Nucleus accumbens (tissue), 56 donors: ENCODE data around the gene APOBEC3C.
A peak's percentile ranks its signal among the peaks of the same experiment; 100 is the strongest.
"Not testable (repeated sequence)": the region's sequence is repeated elsewhere in the genome, so short reads cannot be mapped to it uniquely, and the experiment has no call there.

Source experiments
- DNase-seq, 56 donors: peaks; one replicate each; lab custom pipeline; 2025; lab: John Stamatoyannopoulos, UW

Gene APOBEC3C

DNA sequence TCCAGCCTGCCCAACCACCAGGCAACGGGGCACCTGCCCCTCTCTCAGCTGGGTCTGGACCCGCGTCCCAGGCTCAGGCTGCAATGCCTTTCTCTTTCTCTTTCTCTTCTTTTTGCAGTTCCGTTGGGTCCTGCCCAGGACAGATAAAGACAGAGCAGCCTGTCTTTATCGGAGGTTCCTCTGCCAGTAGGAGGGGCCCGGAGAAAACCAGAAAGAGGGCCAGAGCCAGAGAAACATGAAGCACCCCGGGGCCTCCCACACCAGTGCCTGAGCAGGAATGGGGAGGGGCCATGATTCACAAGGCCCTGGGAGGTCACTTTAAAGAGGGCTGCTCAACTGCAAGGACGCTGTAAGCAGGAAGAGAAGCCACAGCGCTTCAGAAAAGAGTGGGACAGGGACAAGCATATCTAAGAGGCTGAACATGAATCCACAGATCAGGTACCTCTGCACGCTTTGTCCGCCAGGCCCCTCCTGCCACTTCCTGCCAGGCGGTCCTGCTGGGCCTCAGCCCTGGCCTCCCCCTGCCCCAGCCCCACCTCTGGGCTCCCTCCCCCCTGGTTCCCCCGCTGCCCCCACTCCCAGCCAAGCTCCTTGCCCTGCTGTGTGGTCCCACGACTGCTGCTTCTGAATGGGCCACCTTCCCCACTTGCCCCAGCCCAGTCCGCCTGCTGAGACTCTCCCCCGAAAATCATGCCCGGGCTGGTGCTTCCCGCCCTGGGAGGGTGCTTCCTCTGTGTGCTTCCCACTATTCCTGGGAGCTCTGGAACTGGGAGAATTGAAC is at the start of gene APOBEC3C:
TSS of gene APOBEC3C (plus strand) at position 316 of the 781 bp plus-strand sequence. CDS start at position 422, 106 bp downstream.
- peak in 24 of 56 donors; percentile 3 to 53 (median 13) for DNase-seq

- no peak for DNase-seq
Measured at GRCh38 chr22:38964306-38964705, 49.8 kb upstream of the APOBEC3C start.

- DNase-seq, result no peak
Measured at GRCh38 chr22:38964989-38965388, 49.1 kb upstream of the APOBEC3C start.

DNA sequence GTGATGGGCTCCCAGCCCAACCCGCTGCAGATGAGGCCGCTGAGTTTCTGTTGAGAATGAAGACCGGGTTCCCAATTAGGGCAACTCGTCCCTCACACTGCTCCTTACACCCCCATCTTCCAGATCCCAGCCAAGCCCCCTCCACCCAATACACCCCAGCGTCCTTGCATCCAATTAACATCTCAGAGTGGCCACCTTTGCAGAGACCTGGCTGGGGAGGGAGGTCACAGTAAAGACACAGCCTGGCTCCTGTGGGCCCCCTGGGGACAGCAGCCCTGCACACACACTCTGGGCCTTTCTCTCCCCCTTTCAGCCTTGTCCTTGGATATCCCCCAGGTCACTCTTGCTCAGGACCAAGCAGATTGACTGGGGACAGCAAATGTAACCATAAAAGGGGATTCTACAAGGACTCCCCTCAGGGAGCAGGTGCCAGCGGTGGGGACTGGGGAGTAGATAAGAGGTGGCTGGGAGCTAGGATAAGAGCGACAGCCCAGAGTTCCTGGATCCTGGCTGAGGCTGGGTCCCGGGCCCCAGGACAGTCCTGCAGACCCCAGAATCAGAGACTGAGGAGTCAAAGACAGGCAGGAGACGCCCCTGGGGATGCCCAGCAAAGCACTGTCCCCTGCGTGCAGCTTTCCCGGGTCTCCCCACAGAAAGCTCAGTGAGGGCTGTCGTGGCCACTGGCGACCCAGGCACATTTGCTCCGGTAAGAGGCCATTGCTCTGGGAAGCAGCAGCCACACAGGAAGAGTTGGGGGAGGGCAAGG is 48.3 kb upstream of the APOBEC3C start:
- DNase-seq, result no peak

DNA sequence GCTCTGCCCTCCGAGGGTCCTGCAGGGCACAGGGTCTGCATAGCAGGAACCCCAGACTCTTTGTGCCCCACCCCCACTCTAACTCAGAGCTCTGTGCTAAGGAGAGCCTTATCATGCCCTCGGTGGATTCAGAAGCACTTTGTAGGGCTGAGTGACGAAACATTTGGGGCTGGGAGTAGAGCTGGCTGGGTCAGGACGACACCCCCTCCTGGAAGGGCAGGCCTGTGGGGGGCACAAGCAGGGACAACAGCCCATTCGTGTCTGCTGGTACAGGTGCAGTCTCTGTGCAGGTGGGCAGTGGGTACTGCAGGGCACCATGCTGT is 47.7 kb upstream of the APOBEC3C start:
- DNase-seq, result no peak

DNA sequence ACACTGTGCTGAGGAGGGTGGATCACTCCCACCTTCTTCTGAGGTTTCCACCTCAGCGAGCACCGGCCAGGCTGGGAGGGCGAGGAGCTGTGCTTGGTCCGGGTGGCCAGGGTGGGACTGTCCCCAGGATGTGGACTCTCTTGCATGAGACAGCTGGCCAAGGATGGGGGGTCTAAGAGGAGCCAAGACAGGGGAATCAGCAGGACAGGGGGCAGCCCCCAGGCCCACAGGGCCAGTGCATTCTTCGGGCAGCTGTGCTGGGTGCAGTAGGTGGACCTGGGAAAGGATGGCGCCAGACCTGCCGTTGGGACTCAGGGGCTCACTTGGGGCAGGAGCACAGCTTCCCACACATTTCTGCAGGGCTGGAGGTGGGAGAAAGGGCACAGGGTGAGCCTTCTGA is 47.1 kb upstream of the APOBEC3C start:
- DNase-seq, result no peak

DNA sequence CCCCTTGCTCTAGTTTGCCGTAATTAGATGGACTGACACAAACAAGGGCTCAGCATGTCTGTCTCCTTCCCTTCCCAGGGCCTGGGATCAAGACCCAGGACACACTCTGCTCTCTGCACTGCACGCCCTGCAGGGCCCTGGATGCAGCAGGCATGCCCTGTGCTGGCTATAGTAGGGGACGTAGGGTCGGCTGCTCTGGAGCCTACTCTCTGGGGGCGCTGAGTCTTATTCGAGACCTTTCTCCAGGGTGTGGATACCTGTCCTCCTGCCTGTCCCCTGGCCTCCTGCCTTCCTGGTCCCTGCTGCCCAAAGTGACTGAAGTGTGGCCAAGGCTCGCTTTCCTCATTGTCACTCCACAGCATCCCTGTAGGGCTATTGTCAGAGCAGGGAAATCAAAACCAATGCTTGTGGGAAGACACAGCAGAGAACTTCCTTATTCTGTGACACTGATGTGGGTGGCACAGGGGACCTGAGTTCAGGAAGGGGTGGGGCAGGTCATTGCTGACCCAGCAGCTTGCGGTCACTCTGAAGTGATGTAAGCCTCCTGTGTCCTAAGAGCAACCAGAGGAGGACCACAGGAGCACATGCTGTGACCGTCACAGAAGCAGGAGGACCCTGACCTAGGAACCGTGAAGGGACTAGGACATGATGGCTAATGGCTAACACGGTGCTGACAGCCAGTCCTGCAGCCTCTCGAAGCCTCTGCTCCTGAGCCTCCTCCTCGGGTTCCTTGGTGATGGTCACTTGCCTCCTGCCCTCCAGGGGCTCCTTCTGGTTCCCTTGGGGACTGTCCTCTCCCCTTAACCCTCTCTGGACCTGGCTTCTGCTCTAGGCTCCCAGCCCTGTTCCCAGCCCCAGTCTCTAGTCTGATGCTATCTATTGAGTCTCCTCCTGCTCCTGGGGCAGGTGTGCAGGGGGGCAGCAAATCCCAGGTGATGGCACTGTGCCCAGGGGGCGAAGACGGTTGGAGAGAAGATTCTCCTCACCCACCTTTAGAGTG is 46.3 kb upstream of the APOBEC3C start:
- peak in 1 of 56 donors; percentile 4 for DNase-seq

GRCh38 chr22:38968801-38969200 is 45.3 kb upstream of the APOBEC3C start:
- no peak for DNase-seq

- no peak for DNase-seq
Measured at GRCh38 chr22:38970551-38970950, 43.5 kb upstream of the APOBEC3C start.

DNA sequence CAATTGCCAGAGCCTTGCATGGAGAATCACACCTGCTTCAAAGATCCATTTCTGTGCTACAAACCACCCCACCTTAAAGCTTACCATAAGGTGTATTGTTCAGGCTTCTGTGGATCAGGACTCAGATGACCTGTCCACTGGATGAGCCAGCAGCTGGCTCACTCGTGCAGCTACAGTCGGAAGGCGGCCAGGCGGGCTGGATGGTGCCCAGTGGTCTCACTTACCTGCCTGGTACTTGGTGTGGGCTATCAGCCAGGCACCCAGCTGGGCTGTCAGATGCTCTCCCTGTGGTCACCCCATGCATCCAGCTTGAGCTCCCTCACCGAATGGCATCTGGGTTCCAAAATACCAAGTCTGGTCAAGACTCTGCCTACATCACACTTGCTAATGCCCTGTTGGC is 42.9 kb upstream of the APOBEC3C start:
- no peak for DNase-seq

- no peak for DNase-seq
Measured at GRCh38 chr22:38971791-38972190, 42.3 kb upstream of the APOBEC3C start.

DNA sequence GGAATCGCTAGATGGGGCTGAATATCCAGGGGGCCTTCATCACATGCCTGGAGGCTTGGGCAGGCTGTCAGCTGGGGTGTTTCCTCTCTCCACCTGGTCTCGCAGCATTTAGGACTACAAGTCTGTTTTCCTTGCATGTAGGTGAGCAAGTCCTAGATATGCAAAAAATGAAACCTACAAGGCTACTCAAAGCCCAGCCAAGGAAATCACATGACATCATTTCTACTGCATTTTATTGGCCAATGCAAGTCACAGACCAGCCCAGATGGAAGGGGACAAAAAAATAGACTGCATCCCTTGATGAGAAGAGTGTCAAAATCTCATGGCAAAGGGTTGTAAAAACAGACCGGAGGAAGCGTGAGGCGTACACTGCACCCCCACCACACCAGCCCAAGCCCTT is 41.5 kb upstream of the APOBEC3C start:
- DNase-seq, result no peak

- DNase-seq, result peak in 2 of 56 donors; percentile 5 to 22
Measured at GRCh38 chr22:38973289-38974169, 40.5 kb upstream of the APOBEC3C start.

DNA sequence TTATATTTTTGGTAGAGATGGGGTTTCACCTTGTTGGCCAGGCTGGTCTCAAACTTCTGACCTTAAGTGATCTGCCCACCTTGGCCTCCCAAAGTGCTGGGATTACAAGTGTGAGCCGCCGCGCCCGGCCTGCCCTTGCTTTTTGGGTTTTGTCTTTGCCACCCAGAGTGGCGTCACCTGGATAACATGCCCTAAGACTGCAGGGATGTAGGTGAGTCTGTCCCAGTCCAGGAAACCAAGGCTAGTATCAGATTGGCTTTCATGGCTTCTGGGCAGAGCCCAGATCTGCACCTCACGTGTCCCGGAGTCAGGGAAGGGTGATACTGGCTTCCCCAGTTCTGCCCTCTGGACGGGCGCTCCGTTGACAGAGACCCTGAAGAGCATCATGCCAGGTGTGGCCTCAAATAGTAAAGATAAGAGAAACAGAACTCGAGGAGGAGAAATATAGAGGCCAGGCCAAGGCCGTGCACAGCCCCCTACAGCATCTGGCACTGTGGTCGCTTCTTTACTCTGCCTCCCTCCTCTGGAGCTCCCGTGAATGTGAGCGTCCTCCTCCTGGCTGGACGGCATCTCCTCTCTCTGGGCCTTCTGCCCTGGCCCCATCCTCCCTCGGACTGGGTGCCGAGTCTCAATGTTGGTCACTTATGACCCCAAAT is 39.8 kb upstream of the APOBEC3C start:
- DNase-seq, result no peak

- DNase-seq, result no peak
Measured at GRCh38 chr22:38974826-38975175, 39.3 kb upstream of the APOBEC3C start.

DNA sequence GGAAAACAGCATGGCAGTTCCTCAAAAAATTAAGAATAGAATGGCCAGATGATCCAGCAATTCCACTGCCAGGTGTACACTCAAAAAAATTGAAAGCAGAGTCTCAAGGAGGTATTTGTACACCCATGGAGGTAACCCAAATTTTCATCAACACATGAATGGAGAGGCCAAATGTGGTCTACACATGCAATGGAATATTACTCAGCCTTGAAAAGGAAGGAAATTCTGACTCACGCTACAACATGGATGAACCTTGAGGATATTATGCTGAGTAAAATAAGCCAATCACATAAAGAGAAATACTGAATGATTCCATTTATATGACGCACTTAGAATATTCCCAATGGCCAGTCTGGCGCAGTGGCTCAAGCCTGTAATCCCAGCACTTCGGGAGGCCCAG is 36.8 kb upstream of the APOBEC3C start:
- DNase-seq, result not testable (repeated sequence)

- DNase-seq, result not testable (repeated sequence)
Measured at GRCh38 chr22:38980587-38980986, 33.5 kb upstream of the APOBEC3C start.

GRCh38 chr22:38981005-38981991 is 32.8 kb upstream of the APOBEC3C start:
- peak in 2 of 56 donors; percentile 11 to 22 for DNase-seq
